Heart left ventricle (tissue), 13 donors: Measurements from ENCODE around the gene PNPLA2.

Experiments
- POLR2A ChIP-seq, 2 donors: fragments of 450-650 bp; IDR thresholded peaks; one replicate each; pipeline ENCODE4 v1.6.1; 2017; ENCODE audit warnings: antibody characterized with exemption in 2 of 2, mild to moderate bottlenecking in 2 of 2, moderate library complexity in 2 of 2
- TF ChIP-seq, protein P1 (sequence below), 12 donors: fragments of 200-600 bp; sonication (generic) in 4 of 12; IDR thresholded peaks; one replicate each; pipeline versions ENCODE4 v1.5.0 to v1.8.0; 2018 to 2022; ENCODE audit warnings: antibody characterized with exemption in 12 of 12, mild to moderate bottlenecking in 5 of 12
- donor health status: ischemic (EF 13 %, LVEDD 7.1; RV severe dilation, severe dysfunction).
- donor health status: DM: no; HTN: yes; CAD: no.
- donor health status: DM: no; HTN: no; CAD: no.
- donor health status: ischemic (EF 25% LVEDD 6.9; RV normal size, moderate dysfunction).
- donor health status: ischemic (EF 25% LVEDD 5.7; RV mildly dilated, moderate dysfunction).
- donor health status: ischemic (EF 35%, LVEDD 5.7; RV mildly dilated, moderate dysfunction).
- donor health status: nonischemic (EF 11% LVEDD 7.7; RV severe dilation, severe dysfunction).
- donor health status: DM: yes; HTN: yes; CAD: no.
- donor health status: PGD.
- donor health status: ischemic (EF 29% LVEDD 5.4; RV normal size, mild dysfunction).
- donor health status: nonischemic (EF 23%, LVEDD 6.1; RV moderate dilation, normal function).

DNA sequence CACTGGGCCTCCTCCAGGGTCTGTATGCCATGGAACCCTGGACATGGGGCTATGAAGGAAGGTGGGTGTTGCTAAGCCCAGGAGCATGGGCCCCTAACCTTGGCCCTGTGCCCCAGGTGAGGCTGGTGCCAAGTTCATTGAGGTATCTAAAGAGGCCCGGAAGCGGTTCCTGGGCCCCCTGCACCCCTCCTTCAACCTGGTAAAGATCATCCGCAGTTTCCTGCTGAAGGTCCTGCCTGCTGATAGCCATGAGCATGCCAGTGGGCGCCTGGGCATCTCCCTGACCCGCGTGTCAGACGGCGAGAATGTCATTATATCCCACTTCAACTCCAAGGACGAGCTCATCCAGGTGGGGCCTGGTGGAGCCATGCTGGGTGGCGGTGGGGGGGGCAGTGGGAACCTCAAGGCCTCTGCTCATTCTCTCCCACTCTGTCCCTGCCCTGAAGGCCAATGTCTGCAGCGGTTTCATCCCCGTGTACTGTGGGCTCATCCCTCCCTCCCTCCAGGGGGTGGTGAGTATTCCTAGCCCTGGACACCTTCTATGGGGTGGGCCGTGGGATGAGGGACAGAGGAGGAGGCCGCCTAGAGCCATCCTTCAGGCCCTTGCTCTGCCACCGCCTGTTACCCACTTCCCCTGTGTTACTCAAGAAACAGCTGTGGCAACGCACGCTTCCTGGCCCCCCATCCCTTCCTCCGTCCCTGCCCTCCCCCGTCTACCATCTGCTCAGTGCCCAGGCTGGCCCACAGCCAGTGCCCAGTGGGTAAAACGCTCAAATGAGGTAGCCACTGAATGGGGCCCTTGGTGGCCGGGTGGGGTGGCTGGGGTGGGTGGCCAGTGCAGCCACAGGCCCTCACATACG lies 3.0 kb downstream of the PNPLA2 start:
- TF ChIP-seq, protein P1, sequence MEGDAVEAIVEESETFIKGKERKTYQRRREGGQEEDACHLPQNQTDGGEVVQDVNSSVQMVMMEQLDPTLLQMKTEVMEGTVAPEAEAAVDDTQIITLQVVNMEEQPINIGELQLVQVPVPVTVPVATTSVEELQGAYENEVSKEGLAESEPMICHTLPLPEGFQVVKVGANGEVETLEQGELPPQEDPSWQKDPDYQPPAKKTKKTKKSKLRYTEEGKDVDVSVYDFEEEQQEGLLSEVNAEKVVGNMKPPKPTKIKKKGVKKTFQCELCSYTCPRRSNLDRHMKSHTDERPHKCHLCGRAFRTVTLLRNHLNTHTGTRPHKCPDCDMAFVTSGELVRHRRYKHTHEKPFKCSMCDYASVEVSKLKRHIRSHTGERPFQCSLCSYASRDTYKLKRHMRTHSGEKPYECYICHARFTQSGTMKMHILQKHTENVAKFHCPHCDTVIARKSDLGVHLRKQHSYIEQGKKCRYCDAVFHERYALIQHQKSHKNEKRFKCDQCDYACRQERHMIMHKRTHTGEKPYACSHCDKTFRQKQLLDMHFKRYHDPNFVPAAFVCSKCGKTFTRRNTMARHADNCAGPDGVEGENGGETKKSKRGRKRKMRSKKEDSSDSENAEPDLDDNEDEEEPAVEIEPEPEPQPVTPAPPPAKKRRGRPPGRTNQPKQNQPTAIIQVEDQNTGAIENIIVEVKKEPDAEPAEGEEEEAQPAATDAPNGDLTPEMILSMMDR (IDR thresholded peaks at IDR 0.05): no peak
- TF ChIP-seq POLR2A (IDR thresholded peaks at IDR 0.05): no peak
